Activated CD8-positive, alpha-beta T cell treated with anti-CD3 and anti-CD28 coated beads for 36 hours (primary cell): ENCODE results near the gene NFYC. TPM values are rescaled to one million over a fixed set of nuclear protein-coding genes. Genes with fewer than 3 reads are reported as not detected.
A peak's percentile ranks its signal among the peaks of the same experiment; 100 is the strongest.

Source experiments
- ATAC-seq: fragments of 200-7000 bp; cut with Tn5 transposase; one replicate; pipeline ENCODE4 v1.10.0; 2021; ENCODE audit warnings: mild to moderate bottlenecking, moderate library complexity
- CTCF ChIA-PET: fragments of 350-600 bp; sonication (Branson Sonifier 250); formaldehyde crosslinking; loops from one replicate; lab custom pipeline; 2021; ENCODE audit warnings: antibody characterized with exemption; lab: Charles Lee
- POLR2A ChIA-PET: fragments of 350-600 bp; sonication (Branson Sonifier 250); formaldehyde crosslinking; loops from one replicate; lab custom pipeline; 2021; ENCODE audit warnings: antibody characterized with exemption; lab: Charles Lee
- DNase-seq: peaks from one replicate; pipeline ENCODE4 v3.0.0-alpha.2; 2020
- H3K27ac Mint-ChIP-seq: one replicate; pipeline ENCODE4 v1.8.0; 2021; ENCODE audit warnings: mild to moderate bottlenecking, mixed read lengths
- H3K27me3 Mint-ChIP-seq: one replicate; pipeline ENCODE4 v1.8.0; 2021; ENCODE audit warnings: mixed read lengths
- H3K36me3 Mint-ChIP-seq: one replicate; pipeline ENCODE4 v1.8.0; 2021; ENCODE audit warnings: low read depth, mixed read lengths
- H3K4me1 Mint-ChIP-seq: one replicate; pipeline ENCODE4 v1.8.0; 2021; ENCODE audit warnings: low read depth, mixed read lengths
- H3K4me3 Mint-ChIP-seq: one replicate; pipeline ENCODE4 v1.8.0; 2021; ENCODE audit warnings: mild to moderate bottlenecking, moderate library complexity, mixed read lengths
- H3K9me3 Mint-ChIP-seq: one replicate; pipeline ENCODE4 v1.8.0; 2021; ENCODE audit warnings: mixed read lengths
- CTCF ChIP-seq: fragments of 200-600 bp; IDR thresholded peaks from one replicate; pipeline ENCODE4 v1.8.0; 2022; ENCODE audit warnings: antibody characterized with exemption, mild to moderate bottlenecking
- intact Hi-C: fragments of 100-400 bp; cut with micrococcal nuclease; formaldehyde crosslinking; loops from one replicate; pipeline ENCODE4 v1.10.0; 2022
- total RNA-seq, 2 experiments: library from RNA; stranded (reverse); gene quantifications; one replicate each; pipeline ENCODE4 v1.2.3, GENCODE V29; 2021

NFYC gene
- total RNA-seq, 2 experiments from 2014 or later = 45.6 to 53.8 TPM

- H3K9me3 Mint-ChIP-seq = no peaks in the 10 kb centered on the region
- no peak overlapping the region for H3K27ac Mint-ChIP-seq
- no peak for ATAC-seq
- intact Hi-C loops = no loop called here
- H3K4me3 Mint-ChIP-seq = peak overlapping the region; percentile 56
- ChIA-PET CTCF (interaction anchor here (2.0 to 9.2 kb wide), 2 partner anchors 11 to 65 kb away, joined by 7 to 53 read pairs; no protein-coding TSS in a partner anchor), POLR2A (interaction anchor here (0.6 to 1.5 kb wide), 2 partner anchors 13 to 200 kb away, joined by 3 to 4 read pairs; no protein-coding TSS in a partner anchor)
- peaks cover 7% of the 10 kb centered on the region for H3K4me1 Mint-ChIP-seq
- no peak for TF ChIP-seq CTCF
- H3K27me3 Mint-ChIP-seq = peaks cover 26% of the 10 kb centered on the region
- DNase-seq = no peak
- H3K36me3 Mint-ChIP-seq = no peaks in the 10 kb centered on the region
These were observed 93.3 kb downstream of the NFYC start for GRCh38 chr1:40784771-40785151.

GRCh38 chr1:40785446-40785845, 93.9 kb downstream of the NFYC start:
- peaks cover 7% of the 10 kb centered on the region for H3K4me1 Mint-ChIP-seq
- intact Hi-C loops = no loop called here
- H3K4me3 Mint-ChIP-seq = no peak overlapping the region
- no peaks in the 10 kb centered on the region for H3K9me3 Mint-ChIP-seq
- TF ChIP-seq CTCF = no peak
- ATAC-seq = no peak
- CTCF ChIA-PET = interaction anchor here (2.0 to 9.2 kb wide), 2 partner anchors 11 to 64 kb away, joined by 7 to 53 read pairs; no protein-coding TSS in a partner anchor
- H3K27me3 Mint-ChIP-seq = peaks cover 26% of the 10 kb centered on the region
- no peak overlapping the region for H3K27ac Mint-ChIP-seq
- no peaks in the 10 kb centered on the region for H3K36me3 Mint-ChIP-seq
- DNase-seq = no peak
- POLR2A ChIA-PET = interaction anchor here (1.5 kb wide), 1 partner anchor 13 kb away, joined by 4 read pairs; no protein-coding TSS in a partner anchor

- DNase-seq (no peak), ATAC-seq (no peak)
- H3K27ac Mint-ChIP-seq = no peak overlapping the region
- ChIA-PET POLR2A (no interaction called here), CTCF (interaction anchor here (9.2 kb wide), 1 partner anchor 12 kb away, joined by 53 read pairs; no protein-coding TSS in a partner anchor)
- H3K9me3 Mint-ChIP-seq = no peaks in the 10 kb centered on the region
- peaks cover 7% of the 10 kb centered on the region for H3K4me1 Mint-ChIP-seq
- peaks cover 26% of the 10 kb centered on the region for H3K27me3 Mint-ChIP-seq
- no peak overlapping the region for H3K4me3 Mint-ChIP-seq
- intact Hi-C loops = no loop called here
- H3K36me3 Mint-ChIP-seq = no peaks in the 10 kb centered on the region
- TF ChIP-seq CTCF = no peak
These were observed 94.9 kb downstream of the NFYC start for GRCh38 chr1:40786171-40786994.

GRCh38 chr1:40786995-40787705, 95.6 kb downstream of the NFYC start:
- DNase-seq (no peak), ATAC-seq (no peak)
- H3K27me3 Mint-ChIP-seq = peaks cover 22% of the 10 kb centered on the region
- no peak for TF ChIP-seq CTCF
- ChIA-PET POLR2A (no interaction called here), CTCF (interaction anchor here (9.2 kb wide), 1 partner anchor 13 kb away, joined by 53 read pairs; no protein-coding TSS in a partner anchor)
- no peaks in the 10 kb centered on the region for H3K36me3 Mint-ChIP-seq
- peaks cover 7% of the 10 kb centered on the region for H3K4me1 Mint-ChIP-seq
- no peak overlapping the region for H3K4me3 Mint-ChIP-seq
- intact Hi-C loops = no loop called here
- H3K9me3 Mint-ChIP-seq = no peaks in the 10 kb centered on the region
- no peak overlapping the region for H3K27ac Mint-ChIP-seq
